ENCODE measurements around the gene ZAP70. TPM values are rescaled to one million over a fixed set of nuclear protein-coding genes. Genes with fewer than 3 reads are reported as not detected.
"Not testable (repeated sequence)": the region's sequence is repeated elsewhere in the genome, so short reads cannot be mapped to it uniquely, and the experiment has no call there.

Gene ZAP70
- total and polyA plus RNA-seq, 9 donors: 2.0 to 6.0 (median 3.2) TPM

GRCh38 chr2:97673915-97674283, 39.5 kb upstream of the ZAP70 start:
- Histone ChIP-seq H3K27me3 (ENCODE audit: control insufficient read depth, insufficient read depth, low read length) (no peaks in the 10 kb centered on the region), H3K9me3 (replicated peaks; ENCODE audit: control insufficient read depth, low read depth, low read length) (no peaks in the 10 kb centered on the region), H3K4me3 (ENCODE audit: low read length) (no peak overlapping the region), H3K4me1 (ENCODE audit: control insufficient read depth, insufficient read depth, low read length) (no peaks in the 10 kb centered on the region), H3K27ac (ENCODE audit: low read length) (no peak overlapping the region), H3K36me3 (ENCODE audit: control insufficient read depth, insufficient read depth, low read length) (peaks cover 3% of the 10 kb centered on the region)
- WGBS (ENCODE audit: insufficient coverage): 47% methylated on average over 7 of the region's 8 CpGs
- DNase-seq: no peak

GRCh38 chr2:97675430-97676113, 37.8 kb upstream of the ZAP70 start:
- Histone ChIP-seq H3K4me3 (ENCODE audit: low read length) (no peak overlapping the region), H3K9me3 (replicated peaks; ENCODE audit: control insufficient read depth, low read depth, low read length) (no peaks in the 10 kb centered on the region), H3K36me3 (ENCODE audit: control insufficient read depth, insufficient read depth, low read length) (peaks cover 3% of the 10 kb centered on the region), H3K27ac (ENCODE audit: low read length) (no peak overlapping the region), H3K4me1 (ENCODE audit: control insufficient read depth, insufficient read depth, low read length) (no peaks in the 10 kb centered on the region), H3K27me3 (ENCODE audit: control insufficient read depth, insufficient read depth, low read length) (no peaks in the 10 kb centered on the region)
- WGBS (ENCODE audit: insufficient coverage): 0% methylated on average over 1 of the region's 5 CpGs
- DNase-seq: no peak

GRCh38 chr2:97676620-97677019, 36.8 kb upstream of the ZAP70 start:
- peaks cover 3% of the 10 kb centered on the region for H3K36me3 ChIP-seq (ENCODE audit: control insufficient read depth, insufficient read depth, low read length)
- WGBS (ENCODE audit: insufficient coverage): no CpG with 5 or more reads among the region's 1 CpG
- no peak for DNase-seq
- no peaks in the 10 kb centered on the region for H3K4me1 ChIP-seq (ENCODE audit: control insufficient read depth, insufficient read depth, low read length)
- H3K27ac ChIP-seq (ENCODE audit: low read length): no peak overlapping the region
- no peaks in the 10 kb centered on the region for H3K27me3 ChIP-seq (ENCODE audit: control insufficient read depth, insufficient read depth, low read length)
- H3K4me3 ChIP-seq (ENCODE audit: low read length): no peak overlapping the region
- no peaks in the 10 kb centered on the region for H3K9me3 ChIP-seq (replicated peaks; ENCODE audit: control insufficient read depth, low read depth, low read length)

- no peaks in the 10 kb centered on the region for H3K27me3 ChIP-seq (ENCODE audit: control insufficient read depth, insufficient read depth, low read length)
- H3K36me3 ChIP-seq (ENCODE audit: control insufficient read depth, insufficient read depth, low read length): peaks cover 3% of the 10 kb centered on the region
- no peak for DNase-seq
- H3K27ac ChIP-seq (ENCODE audit: low read length): no peak overlapping the region
- H3K4me1 ChIP-seq (ENCODE audit: control insufficient read depth, insufficient read depth, low read length): no peaks in the 10 kb centered on the region
- no peaks in the 10 kb centered on the region for H3K9me3 ChIP-seq (replicated peaks; ENCODE audit: control insufficient read depth, low read depth, low read length)
- no CpG with 5 or more reads among the region's 2 CpGs for WGBS (ENCODE audit: insufficient coverage)
- H3K4me3 ChIP-seq (ENCODE audit: low read length): no peak overlapping the region
These were observed 35.9 kb upstream of the ZAP70 start for GRCh38 chr2:97677480-97677879.

- Histone ChIP-seq H3K27me3 (ENCODE audit: control insufficient read depth, insufficient read depth, low read length) (no peaks in the 10 kb centered on the region), H3K9me3 (replicated peaks; ENCODE audit: control insufficient read depth, low read depth, low read length) (no peaks in the 10 kb centered on the region), H3K4me3 (ENCODE audit: low read length) (no peak overlapping the region), H3K36me3 (ENCODE audit: control insufficient read depth, insufficient read depth, low read length) (peaks cover 3% of the 10 kb centered on the region), H3K4me1 (ENCODE audit: control insufficient read depth, insufficient read depth, low read length) (no peaks in the 10 kb centered on the region), H3K27ac (ENCODE audit: low read length) (no peak overlapping the region)
- WGBS (ENCODE audit: insufficient coverage): no CpG with 5 or more reads among the region's 1 CpG
- DNase-seq: no peak
These were observed 35.1 kb upstream of the ZAP70 start for GRCh38 chr2:97678298-97678697.

- not testable (repeated sequence) for DNase-seq; H3K4me1 ChIP-seq (ENCODE audit: control insufficient read depth, insufficient read depth, low read length); H3K4me3 ChIP-seq (ENCODE audit: low read length); H3K27ac ChIP-seq (ENCODE audit: low read length); H3K27me3 ChIP-seq (ENCODE audit: control insufficient read depth, insufficient read depth, low read length); H3K36me3 ChIP-seq (ENCODE audit: control insufficient read depth, insufficient read depth, low read length); H3K9me3 ChIP-seq (replicated peaks; ENCODE audit: control insufficient read depth, low read depth, low read length)
- WGBS (ENCODE audit: insufficient coverage): no CpG with 5 or more reads among the region's 3 CpGs
These were observed 26.1 kb upstream of the ZAP70 start for GRCh38 chr2:97687235-97687634.

- no peak overlapping the region for H3K4me3 ChIP-seq (ENCODE audit: low read length)
- H3K27ac ChIP-seq (ENCODE audit: low read length): no peak overlapping the region
- H3K9me3 ChIP-seq (replicated peaks; ENCODE audit: control insufficient read depth, low read depth, low read length): no peaks in the 10 kb centered on the region
- no peaks in the 10 kb centered on the region for H3K4me1 ChIP-seq (ENCODE audit: control insufficient read depth, insufficient read depth, low read length)
- no peaks in the 10 kb centered on the region for H3K36me3 ChIP-seq (ENCODE audit: control insufficient read depth, insufficient read depth, low read length)
- WGBS (ENCODE audit: insufficient coverage): 70% methylated on average over 7 of the region's 11 CpGs
- DNase-seq: no peak
- H3K27me3 ChIP-seq (ENCODE audit: control insufficient read depth, insufficient read depth, low read length): no peaks in the 10 kb centered on the region
These were observed 25.1 kb upstream of the ZAP70 start for GRCh38 chr2:97688062-97688827.

- Histone ChIP-seq H3K27me3 (ENCODE audit: control insufficient read depth, insufficient read depth, low read length) (no peaks in the 10 kb centered on the region), H3K9me3 (replicated peaks; ENCODE audit: control insufficient read depth, low read depth, low read length) (peaks cover 2% of the 10 kb centered on the region), H3K27ac (ENCODE audit: low read length) (no peak overlapping the region), H3K4me3 (ENCODE audit: low read length) (no peak overlapping the region), H3K4me1 (ENCODE audit: control insufficient read depth, insufficient read depth, low read length) (no peaks in the 10 kb centered on the region), H3K36me3 (ENCODE audit: control insufficient read depth, insufficient read depth, low read length) (no peaks in the 10 kb centered on the region)
- 33% methylated on average over 3 of the region's 6 CpGs for WGBS (ENCODE audit: insufficient coverage)
- DNase-seq: no peak
These were observed 22.2 kb upstream of the ZAP70 start for GRCh38 chr2:97691166-97691565.

- Histone ChIP-seq H3K4me1 (ENCODE audit: control insufficient read depth, insufficient read depth, low read length) (no peaks in the 10 kb centered on the region), H3K27me3 (ENCODE audit: control insufficient read depth, insufficient read depth, low read length) (no peaks in the 10 kb centered on the region), H3K36me3 (ENCODE audit: control insufficient read depth, insufficient read depth, low read length) (no peaks in the 10 kb centered on the region), H3K9me3 (replicated peaks; ENCODE audit: control insufficient read depth, low read depth, low read length) (peaks cover 2% of the 10 kb centered on the region), H3K4me3 (ENCODE audit: low read length) (no peak overlapping the region), H3K27ac (ENCODE audit: low read length) (no peak overlapping the region)
- peak; percentile 32 for DNase-seq
These were observed 19.9 kb upstream of the ZAP70 start for GRCh38 chr2:97693476-97693875.

- Histone ChIP-seq H3K27ac (ENCODE audit: low read length) (no peak overlapping the region), H3K9me3 (replicated peaks; ENCODE audit: control insufficient read depth, low read depth, low read length) (peaks cover 2% of the 10 kb centered on the region), H3K36me3 (ENCODE audit: control insufficient read depth, insufficient read depth, low read length) (no peaks in the 10 kb centered on the region), H3K4me1 (ENCODE audit: control insufficient read depth, insufficient read depth, low read length) (peaks cover 3% of the 10 kb centered on the region), H3K4me3 (ENCODE audit: low read length) (no peak overlapping the region), H3K27me3 (ENCODE audit: control insufficient read depth, insufficient read depth, low read length) (no peaks in the 10 kb centered on the region)
- DNase-seq: no peak
- 98% methylated on average over 4 of the region's 5 CpGs for WGBS (ENCODE audit: insufficient coverage)
These were observed 17.6 kb upstream of the ZAP70 start for GRCh38 chr2:97695744-97696143.
